ENCODE data around the gene TOB1.

GRCh38 chr17:50831471-50831928 is 34.7 kb downstream of the TOB1 start:
- TF ChIP-seq CTCF (IDR thresholded peaks at IDR 0.05) (no peak), EZH2 (IDR thresholded peaks at IDR 0.05; ENCODE audit: borderline replicate concordance, insufficient read depth, low read depth, low read length, poor library complexity, severe bottlenecking) (no peak)
